Stomach (tissue), 4 donors: Measurements from ENCODE around the gene WDR70.

ENCODE experiments used
- EP300 ChIP-seq: sonication (generic); formaldehyde crosslinking; IDR thresholded peaks from one replicate; pipeline ENCODE4 v1.6.1; 2017; ENCODE audit warnings: antibody characterized with exemption
- POLR2A ChIP-seq, 4 donors: fragments of 450-650 bp; IDR thresholded peaks; one replicate each; pipeline ENCODE4 v1.6.1; 2016; ENCODE audit warnings: antibody characterized with exemption in 4 of 4, control low read depth in 2 of 4, mild to moderate bottlenecking in 1 of 4, moderate library complexity in 1 of 4
- POLR2AphosphoS5 ChIP-seq, 3 donors: sonication (generic); formaldehyde crosslinking; IDR thresholded peaks; one replicate each; pipeline ENCODE4 v1.6.1; 2016; ENCODE audit warnings: antibody characterized with exemption in 3 of 3
- TF ChIP-seq, protein P1 (sequence below), 7 experiments: fragments of 450-650 bp in 4 of 7; fragments of 200-600 bp in 3 of 7; sonication (generic) in 3 of 7; IDR thresholded peaks; one replicate each; pipeline ENCODE4 v1.5.1; 2016 to 2019; ENCODE audit warnings: antibody characterized with exemption in 7 of 7, control low read depth in 2 of 7, mild to moderate bottlenecking in 1 of 7

DNA sequence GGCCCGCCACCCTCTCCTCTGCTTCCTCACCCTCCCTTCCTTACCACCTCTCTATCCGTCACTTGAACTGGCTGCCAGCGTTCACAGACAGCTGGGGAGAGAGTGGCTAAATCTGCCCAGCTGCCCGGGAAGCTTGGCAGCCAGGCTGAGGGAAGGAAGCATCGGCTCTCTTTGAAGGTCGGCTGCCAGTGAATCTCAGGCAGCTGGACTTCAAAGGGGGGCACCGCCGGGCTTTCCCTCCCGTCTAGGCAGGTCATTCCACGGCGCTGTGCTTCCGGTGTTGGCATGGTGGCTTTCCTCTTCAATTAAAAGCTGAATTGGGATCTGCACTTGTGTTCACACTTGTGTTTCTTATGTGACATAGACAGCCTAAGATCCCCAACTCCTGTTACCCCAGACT lies 286.8 kb downstream of the WDR70 start:
- TF ChIP-seq, protein P1, sequence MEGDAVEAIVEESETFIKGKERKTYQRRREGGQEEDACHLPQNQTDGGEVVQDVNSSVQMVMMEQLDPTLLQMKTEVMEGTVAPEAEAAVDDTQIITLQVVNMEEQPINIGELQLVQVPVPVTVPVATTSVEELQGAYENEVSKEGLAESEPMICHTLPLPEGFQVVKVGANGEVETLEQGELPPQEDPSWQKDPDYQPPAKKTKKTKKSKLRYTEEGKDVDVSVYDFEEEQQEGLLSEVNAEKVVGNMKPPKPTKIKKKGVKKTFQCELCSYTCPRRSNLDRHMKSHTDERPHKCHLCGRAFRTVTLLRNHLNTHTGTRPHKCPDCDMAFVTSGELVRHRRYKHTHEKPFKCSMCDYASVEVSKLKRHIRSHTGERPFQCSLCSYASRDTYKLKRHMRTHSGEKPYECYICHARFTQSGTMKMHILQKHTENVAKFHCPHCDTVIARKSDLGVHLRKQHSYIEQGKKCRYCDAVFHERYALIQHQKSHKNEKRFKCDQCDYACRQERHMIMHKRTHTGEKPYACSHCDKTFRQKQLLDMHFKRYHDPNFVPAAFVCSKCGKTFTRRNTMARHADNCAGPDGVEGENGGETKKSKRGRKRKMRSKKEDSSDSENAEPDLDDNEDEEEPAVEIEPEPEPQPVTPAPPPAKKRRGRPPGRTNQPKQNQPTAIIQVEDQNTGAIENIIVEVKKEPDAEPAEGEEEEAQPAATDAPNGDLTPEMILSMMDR (IDR thresholded peaks at IDR 0.05), result no peak
- TF ChIP-seq POLR2A (IDR thresholded peaks at IDR 0.05), result no peak
- TF ChIP-seq POLR2AphosphoS5 (IDR thresholded peaks at IDR 0.05), result no peak
- TF ChIP-seq EP300, result no peak
